AG04450 (cell line): ENCODE measurements around the gene CCDC184. TPM values are rescaled to one million over a fixed set of nuclear protein-coding genes. Genes with fewer than 3 reads are reported as not detected.
"Not testable (repeated sequence)": the region's sequence is repeated elsewhere in the genome, so short reads cannot be mapped to it uniquely, and the experiment has no call there.

Source experiments
- CTCF ChIA-PET: fragments of 300-600, 350-600 bp; formaldehyde crosslinking; extraction: SDS; loops from one replicate; lab custom pipeline; 2022; ENCODE audit warnings: antibody characterized with exemption, inconsistent platforms; lab: Charles Lee
- POLR2A ChIA-PET: fragments of 350-600 bp; formaldehyde crosslinking; extraction: SDS; loops from one replicate; lab custom pipeline; 2021; ENCODE audit warnings: antibody characterized with exemption, inconsistent platforms; lab: Yijun Ruan, JAX
- DNase-seq: peaks from one replicate; pipeline ENCODE4 v3.0.0-alpha.2; 2011; ENCODE audit warnings: low read depth, low spot score
- H3K27ac ChIP-seq: one replicate; pipeline ENCODE4 v1.5.1; 2012; ENCODE audit warnings: low read depth, low read length, control low read depth
- H3K27me3 ChIP-seq: one replicate; pipeline ENCODE4 v1.6.0; 2012; ENCODE audit warnings: low read length; ENCODE audit not compliant: control insufficient read depth, insufficient read depth
- H3K4me3 ChIP-seq: 2 replicates; pipeline ENCODE4 v1.5.1; 2011; ENCODE audit warnings: mild to moderate bottlenecking, low read depth, low read length, control low read depth
- H3K9me3 ChIP-seq: 2 replicates; pipeline ENCODE4 v1.5.1; 2012; ENCODE audit warnings: low read length; ENCODE audit not compliant: control insufficient read depth, insufficient read depth
- CTCF ChIP-seq: IDR thresholded peaks from 2 replicates; pipeline ENCODE4 v1.5.1; 2011; ENCODE audit warnings: low read depth, low read length, control low read depth, inconsistent platforms
- polyA plus RNA-seq: library from polyadenylated mRNA; depleted of rRNA; stranded (reverse); fragments of >200 nt; gene quantifications from 2 replicates; pipeline ENCODE4 v1.2.3, GENCODE V29; 2011

Gene CCDC184
- polyA plus RNA-seq, 1 experiment: 0.24 TPM

- no peak for DNase-seq
- H3K4me3 ChIP-seq: no peak overlapping the region
- ChIA-PET CTCF (interaction anchor here (5.4 kb wide), 1 partner anchor 12 kb away, joined by 58 read pairs; no protein-coding TSS in a partner anchor), POLR2A (no interaction called here)
- no peaks in the 10 kb centered on the region for H3K27me3 ChIP-seq
- no peaks in the 10 kb centered on the region; the same call in 1 of the 2 replicates for H3K9me3 ChIP-seq
- H3K27ac ChIP-seq: no peak overlapping the region
- TF ChIP-seq CTCF: no peak
Measured at GRCh38 chr12:48201091-48201490, 17.6 kb downstream of the CCDC184 start.

GRCh38 chr12:48201516-48201915, 18.1 kb downstream of the CCDC184 start:
- POLR2A ChIA-PET: no interaction called here

GRCh38 chr12:48202766-48203165, 19.3 kb downstream of the CCDC184 start:
- Histone ChIP-seq H3K4me3 (no peak overlapping the region), H3K9me3 (no peaks in the 10 kb centered on the region; the same call in 1 of the 2 replicates), H3K27ac (no peak overlapping the region), H3K27me3 (no peaks in the 10 kb centered on the region)
- ChIA-PET POLR2A (no interaction called here), CTCF (interaction anchor here (2.0 kb wide), 1 partner anchor 13 kb away, joined by 8 read pairs; no protein-coding TSS in a partner anchor)
- DNase-seq: no peak
- TF ChIP-seq CTCF: no peak

More at GRCh38 chr12:48201516-48201915, 18.1 kb downstream of the CCDC184 start:
- no peaks in the 10 kb centered on the region; the same call in 1 of the 2 replicates for H3K9me3 ChIP-seq
- no peak overlapping the region for H3K27ac ChIP-seq
- no peak for TF ChIP-seq CTCF
- CTCF ChIA-PET: interaction anchor here (5.4 kb wide), 1 partner anchor 12 kb away, joined by 58 read pairs; no protein-coding TSS in a partner anchor
- H3K4me3 ChIP-seq: no peak overlapping the region
- no peak for DNase-seq
- no peaks in the 10 kb centered on the region for H3K27me3 ChIP-seq

GRCh38 chr12:48203192-48203591, 19.7 kb downstream of the CCDC184 start, which contains the start of gene OR10AD1:
TSS of gene OR10AD1 (minus strand) at chr12:48203292. CDS start at chr12:48203292, 0 bp downstream.
- no peak for TF ChIP-seq CTCF
- Histone ChIP-seq H3K9me3 (no peaks in the 10 kb centered on the region; the same call in 1 of the 2 replicates), H3K27me3 (no peaks in the 10 kb centered on the region), H3K4me3 (no peak within 1 kb of the TSS), H3K27ac (no peak within 1 kb of the TSS)
- POLR2A ChIA-PET: no interaction called here
- CTCF ChIA-PET: interaction anchor here (2.0 kb wide), 1 partner anchor 14 kb away, joined by 8 read pairs; no protein-coding TSS in a partner anchor
- DNase-seq: no peak

- H3K27ac ChIP-seq, H3K27me3 ChIP-seq, H3K4me3 ChIP-seq, POLR2A ChIA-PET, DNase-seq, CTCF ChIA-PET, H3K9me3 ChIP-seq: not testable (repeated sequence)
Measured at GRCh38 chr12:48209495-48209894, 26.1 kb downstream of the CCDC184 start.
